Upper lobe of left lung (tissue), 6 donors: ENCODE data around the gene FBXL2. TPM values are rescaled to one million over a fixed set of nuclear protein-coding genes. Genes with fewer than 3 reads are reported as not detected.

ENCODE experiments used
- ATAC-seq, 2 donors: fragments of 200-7000 bp; cut with Tn5 transposase; one replicate each; pipeline ENCODE4 v1.9.1; 2022; ENCODE audit warnings: mild to moderate bottlenecking in 2 of 2, moderate library complexity in 2 of 2; ENCODE audit not compliant: low FRiP score in 2 of 2
- DNase-seq, 2 donors: peaks; one replicate each; pipeline ENCODE4 v3.0.0-alpha.2; 2019 to 2020
- H3K27ac ChIP-seq, 4 donors: fragments of 200-600 bp; sonication (generic); one replicate each; pipeline ENCODE4 v1.5.1; 2016 to 2019
- H3K27me3 ChIP-seq, 4 donors: fragments of 200-600 bp; sonication (generic); one replicate each; pipeline ENCODE4 v1.5.1; 2017 to 2019
- H3K36me3 ChIP-seq, 4 donors: fragments of 200-600 bp; sonication (generic); one replicate each; pipeline ENCODE4 v1.5.1; 2016 to 2019
- H3K4me1 ChIP-seq, 4 donors: fragments of 200-600 bp; sonication (generic); one replicate each; pipeline ENCODE4 v1.5.1; 2018 to 2019
- H3K4me3 ChIP-seq, 4 donors: fragments of 200-600 bp; sonication (generic); one replicate each; pipeline ENCODE4 v1.5.1; 2017 to 2019; ENCODE audit warnings: mild to moderate bottlenecking in 2 of 4, moderate library complexity in 1 of 4
- H3K9me3 ChIP-seq, 4 donors: fragments of 200-600 bp; sonication (generic); one replicate each; pipeline ENCODE4 v1.5.1; 2018 to 2019
- CTCF ChIP-seq, 6 experiments: fragments of 450-650 bp in 4 of 6; fragments of 200-600 bp in 2 of 6; sonication (generic) in 2 of 6; IDR thresholded peaks; one replicate each; pipeline ENCODE4 v1.5.1; 2016 to 2019; ENCODE audit warnings: antibody characterized with exemption in 6 of 6
- EP300 ChIP-seq, 4 donors: sonication (generic); formaldehyde crosslinking; IDR thresholded peaks; one replicate each; pipeline ENCODE4 v1.5.1; 2017; ENCODE audit warnings: antibody characterized with exemption in 4 of 4, control low read depth in 2 of 4
- POLR2A ChIP-seq, 4 donors: fragments of 450-650 bp; IDR thresholded peaks; one replicate each; pipeline ENCODE4 v1.5.1; 2016 to 2017; ENCODE audit warnings: antibody characterized with exemption in 4 of 4, mild to moderate bottlenecking in 2 of 4
- POLR2AphosphoS5 ChIP-seq, 2 donors: sonication (generic); formaldehyde crosslinking; IDR thresholded peaks; one replicate each; pipeline ENCODE4 v1.5.1; 2017; ENCODE audit warnings: antibody characterized with exemption in 2 of 2
- WGBS, 2 donors: methylation state at CpG; one replicate each; pipeline ENCODE4 v1.1.5; 2017 to 2018; 5-methylcytosine and 5-hydroxymethylcytosine counted together
- total RNA-seq, 6 donors: library from RNA; depleted of rRNA in 4 of 6; stranded (reverse); fragments of >200 nt in 4 of 6; gene quantifications; one replicate each; pipeline versions ENCODE4 v1.1.0 to v1.2.1, GENCODE V29; 2016 to 2021
- donor health status: DM: no; HTN: no; CAD: no; lungs with moderate emphysema.
- donor health status: DM: no; HTN: yes; CAD: no; lungs with severe emphysema.

The FBXL2 gene
- total RNA-seq: 10 to 100 TPM in 2 of 6 donors, 1 to 10 TPM in 4; 5.6 to 23.0 (median 9.7) TPM

- peak in 1 of 2 donors; percentile 20 for TF ChIP-seq POLR2AphosphoS5 (IDR thresholded peaks at IDR 0.05)
- TF ChIP-seq EP300 (IDR thresholded peaks at IDR 0.05): no peak
- peak in 2 of 4 donors; percentile 37 to 62 for TF ChIP-seq POLR2A (IDR thresholded peaks at IDR 0.05)
- TF ChIP-seq CTCF (IDR thresholded peaks at IDR 0.05): peak in 1 of 6 experiments; percentile 17
- DNase-seq (peak; percentile 73 to 95), ATAC-seq (peak; percentile 86 to 94)
- H3K27ac ChIP-seq: peak within 1 kb of the TSS in 2 of 4 donors; percentile 22 to 71
- H3K4me3 ChIP-seq: peak within 1 kb of the TSS; percentile 8 to 72 (median 62)
- H3K36me3 ChIP-seq: no peaks in the 10 kb centered on the region
- WGBS, 2 donors: 2 to 6% methylated on average over 21 to 49 of the region's 63 CpGs
- no peaks in the 10 kb centered on the region for H3K9me3 ChIP-seq
- peaks cover 0 to 11% (median 0%) of the 10 kb centered on the region in 4 donors for H3K4me1 ChIP-seq
- peaks cover 0 to 7% (median 0%) of the 10 kb centered on the region in 4 donors for H3K27me3 ChIP-seq
Observed at GRCh38 chr3:33277193-33277882, at the start of gene FBXL2. Gene FBXL2 (plus strand): TSS chr3:33277442. CDS start chr3:33277513, 71 bp downstream.

GRCh38 chr3:33229066-33229465 lies 48.2 kb upstream of the FBXL2 start:
- DNase-seq: no peak
- WGBS, 2 donors: 76 to 88% methylated on average over 3 of the region's 3 CpGs
- Histone ChIP-seq H3K9me3 (no peaks in the 10 kb centered on the region), H3K4me1 (peaks cover 0 to 12% (median 5%) of the 10 kb centered on the region in 4 donors), H3K27me3 (no peaks in the 10 kb centered on the region), H3K27ac (no peak overlapping the region), H3K4me3 (no peak overlapping the region), H3K36me3 (no peaks in the 10 kb centered on the region)
- no peak for ATAC-seq
- TF ChIP-seq POLR2A (IDR thresholded peaks at IDR 0.05) (no peak), CTCF (IDR thresholded peaks at IDR 0.05) (no peak)

- no peaks in the 10 kb centered on the region for H3K9me3 ChIP-seq
- TF ChIP-seq CTCF (IDR thresholded peaks at IDR 0.05) (no peak), POLR2A (IDR thresholded peaks at IDR 0.05) (no peak), POLR2AphosphoS5 (IDR thresholded peaks at IDR 0.05) (no peak), EP300 (IDR thresholded peaks at IDR 0.05) (no peak)
- H3K27me3 ChIP-seq: no peaks in the 10 kb centered on the region
- no peak for DNase-seq
- peaks cover 0 to 12% (median 5%) of the 10 kb centered on the region in 4 donors for H3K4me1 ChIP-seq
- 59 to 68% methylated on average over 5 of the region's 5 CpGs for WGBS, 2 donors
- no peak overlapping the region for H3K4me3 ChIP-seq
- ATAC-seq: no peak
- H3K36me3 ChIP-seq: no peaks in the 10 kb centered on the region
- H3K27ac ChIP-seq: no peak overlapping the region
Observed at GRCh38 chr3:33229947-33230346, 47.3 kb upstream of the FBXL2 start.

- WGBS, 2 donors: 49 to 51% methylated on average over 5 of the region's 5 CpGs
- Histone ChIP-seq H3K9me3 (no peaks in the 10 kb centered on the region), H3K4me3 (no peak overlapping the region), H3K27ac (no peak overlapping the region), H3K4me1 (peaks cover 0 to 12% (median 5%) of the 10 kb centered on the region in 4 donors), H3K36me3 (no peaks in the 10 kb centered on the region), H3K27me3 (no peaks in the 10 kb centered on the region)
- no peak for DNase-seq
- TF ChIP-seq POLR2A (IDR thresholded peaks at IDR 0.05): no peak
- no peak for TF ChIP-seq POLR2AphosphoS5 (IDR thresholded peaks at IDR 0.05)
- TF ChIP-seq CTCF (IDR thresholded peaks at IDR 0.05): no peak
- ATAC-seq: no peak
Observed at GRCh38 chr3:33231756-33232465, 45.3 kb upstream of the FBXL2 start.
